Immature natural killer cell (primary cell): Measurements from ENCODE around the gene PDCD5. TPM values are rescaled to one million over a fixed set of nuclear protein-coding genes. Genes with fewer than 3 reads are reported as not detected.
"Not testable (repeated sequence)": the region's sequence is repeated elsewhere in the genome, so short reads cannot be mapped to it uniquely, and the experiment has no call there.

ENCODE experiments used
- DNase-seq, 3 donors: peaks; one replicate each; pipeline ENCODE4 v3.0.0; 2022; ENCODE audit warnings: mixed read lengths in 1 of 3
- H3K27ac Mint-ChIP-seq, 6 donors: one replicate each; pipeline ENCODE4 v1.8.0; 2020; ENCODE audit warnings: mixed read lengths in 6 of 6, mild to moderate bottlenecking in 5 of 6, inconsistent platforms in 4 of 6, moderate library complexity in 3 of 6
- H3K27me3 Mint-ChIP-seq, 3 donors: one replicate each; pipeline ENCODE4 v1.8.0; 2020 to 2021; ENCODE audit warnings: low read depth in 3 of 3, mild to moderate bottlenecking in 3 of 3, mixed read lengths in 3 of 3, moderate library complexity in 3 of 3, inconsistent platforms in 1 of 3
- H3K36me3 Mint-ChIP-seq, 3 donors: one replicate each; pipeline ENCODE4 v1.8.0; 2020; ENCODE audit warnings: mixed read lengths in 3 of 3, inconsistent platforms in 2 of 3, mild to moderate bottlenecking in 2 of 3
- H3K4me1 Mint-ChIP-seq, 2 donors: one replicate each; pipeline ENCODE4 v1.8.0; 2020; ENCODE audit warnings: inconsistent platforms in 2 of 2, mild to moderate bottlenecking in 2 of 2, mixed read lengths in 2 of 2, moderate library complexity in 1 of 2
- H3K4me3 Mint-ChIP-seq, 5 donors: one replicate each; pipeline ENCODE4 v1.8.0; 2020; ENCODE audit warnings: mild to moderate bottlenecking in 5 of 5, mixed read lengths in 5 of 5, inconsistent platforms in 3 of 5, moderate library complexity in 3 of 5
- H3K9me3 Mint-ChIP-seq, 6 donors: one replicate each; pipeline ENCODE4 v1.8.0; 2020; ENCODE audit warnings: mild to moderate bottlenecking in 6 of 6, mixed read lengths in 6 of 6, inconsistent platforms in 4 of 6, moderate library complexity in 3 of 6
- polyA plus RNA-seq, 3 donors: library from polyadenylated mRNA; unstranded; fragments of 300-500 nt; fragmentation: Illumina TruSeq; gene quantifications; one replicate each; pipeline ENCODE4 v1.2.3, GENCODE V29; 2021

Gene PDCD5
- polyA plus RNA-seq, 3 donors from 2014 or later, result 89.1 to 128 (median 93.7) TPM

DNA sequence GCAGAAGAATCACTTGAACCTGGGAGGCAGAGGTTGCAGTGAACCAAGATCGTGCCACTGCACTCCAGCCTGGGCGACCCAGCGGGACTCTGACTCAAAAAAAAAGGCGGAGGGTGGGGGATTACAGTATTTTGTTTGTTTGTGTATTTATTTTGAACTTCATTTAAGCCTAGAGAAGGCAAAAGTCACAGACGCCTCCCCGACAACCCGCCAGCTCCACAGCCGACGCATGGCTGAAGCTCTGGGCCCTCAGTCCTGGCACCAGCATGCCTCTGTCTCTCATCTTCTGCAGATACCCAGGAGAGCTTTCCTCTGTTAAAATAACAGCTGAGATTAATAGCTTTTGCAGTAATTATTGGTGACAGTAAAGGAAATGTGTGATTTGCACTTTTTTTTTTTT is 17.2 kb upstream of the PDCD5 start:
- H3K27ac Mint-ChIP-seq, result no peak overlapping the region
- no peaks in the 10 kb centered on the region for H3K4me1 Mint-ChIP-seq
- no peaks in the 10 kb centered on the region for H3K36me3 Mint-ChIP-seq
- H3K9me3 Mint-ChIP-seq, result no peaks in the 10 kb centered on the region
- H3K27me3 Mint-ChIP-seq, result peaks cover 0 to 4% (median 2%) of the 10 kb centered on the region in 3 donors
- H3K4me3 Mint-ChIP-seq, result no peak overlapping the region
- no peak for DNase-seq

GRCh38 chr19:32566246-32566830 is 14.7 kb upstream of the PDCD5 start:
- Mint-ChIP-seq H3K9me3 (no peaks in the 10 kb centered on the region), H3K27ac (no peak overlapping the region), H3K4me1 (peaks cover 5 to 7% of the 10 kb centered on the region in 2 donors), H3K36me3 (no peaks in the 10 kb centered on the region), H3K4me3 (no peak overlapping the region), H3K27me3 (peaks cover 0 to 3% (median 3%) of the 10 kb centered on the region in 3 donors)
- no peak for DNase-seq

- peaks cover 5 to 9% of the 10 kb centered on the region in 2 donors for H3K4me1 Mint-ChIP-seq
- DNase-seq, result no peak
- H3K36me3 Mint-ChIP-seq, result no peaks in the 10 kb centered on the region
- H3K27ac Mint-ChIP-seq, result no peak overlapping the region
- peaks cover 0 to 3% (median 3%) of the 10 kb centered on the region in 3 donors for H3K27me3 Mint-ChIP-seq
- no peaks in the 10 kb centered on the region for H3K9me3 Mint-ChIP-seq
- H3K4me3 Mint-ChIP-seq, result no peak overlapping the region
Observed at GRCh38 chr19:32567486-32567885, 13.5 kb upstream of the PDCD5 start.

DNA sequence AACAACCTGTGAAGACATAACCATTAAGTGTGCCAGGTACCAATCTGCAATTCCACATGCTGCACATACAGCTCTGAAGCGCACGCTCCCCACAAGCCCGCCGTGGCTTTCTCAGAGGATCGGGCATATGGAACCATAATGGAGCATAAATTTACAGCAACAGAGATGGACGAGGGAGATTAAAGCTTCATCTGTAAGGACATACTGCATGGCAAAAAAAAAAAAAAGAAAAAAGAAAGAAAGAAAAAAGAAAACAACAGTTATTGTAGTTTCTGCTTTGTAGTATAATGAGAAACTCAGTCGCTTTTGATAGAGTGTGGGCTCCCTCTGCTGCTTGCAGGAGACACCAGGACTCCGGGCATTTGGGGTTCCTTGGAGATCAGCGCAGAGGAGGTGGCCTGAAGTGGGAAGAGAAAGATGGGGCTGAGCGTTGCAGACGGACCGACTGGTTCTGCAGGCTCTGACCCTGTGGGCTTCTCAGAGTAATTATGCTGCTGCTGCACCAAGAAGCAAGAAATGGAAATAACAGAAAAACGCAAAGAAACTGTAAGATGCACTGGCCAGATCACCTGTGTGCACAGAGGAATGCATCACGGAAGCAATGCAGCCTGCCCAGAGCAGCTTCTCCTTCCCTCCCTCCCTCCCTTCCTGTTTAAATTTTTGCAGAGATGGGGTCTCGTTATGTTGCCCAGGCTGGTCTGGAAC is 10.8 kb upstream of the PDCD5 start:
- peak overlapping the region in 3 of 5 donors; percentile 16 to 74 (median 48) for H3K4me3 Mint-ChIP-seq
- peaks cover 15 to 21% of the 10 kb centered on the region in 2 donors for H3K4me1 Mint-ChIP-seq
- no peaks in the 10 kb centered on the region for H3K9me3 Mint-ChIP-seq
- DNase-seq, result peak; percentile 52 to 67 (median 64)
- no peaks in the 10 kb centered on the region for H3K36me3 Mint-ChIP-seq
- H3K27ac Mint-ChIP-seq, result peak overlapping the region in 2 of 6 donors; percentile 23 to 28
- H3K27me3 Mint-ChIP-seq, result peaks cover 3 to 4% (median 3%) of the 10 kb centered on the region in 3 donors

DNA sequence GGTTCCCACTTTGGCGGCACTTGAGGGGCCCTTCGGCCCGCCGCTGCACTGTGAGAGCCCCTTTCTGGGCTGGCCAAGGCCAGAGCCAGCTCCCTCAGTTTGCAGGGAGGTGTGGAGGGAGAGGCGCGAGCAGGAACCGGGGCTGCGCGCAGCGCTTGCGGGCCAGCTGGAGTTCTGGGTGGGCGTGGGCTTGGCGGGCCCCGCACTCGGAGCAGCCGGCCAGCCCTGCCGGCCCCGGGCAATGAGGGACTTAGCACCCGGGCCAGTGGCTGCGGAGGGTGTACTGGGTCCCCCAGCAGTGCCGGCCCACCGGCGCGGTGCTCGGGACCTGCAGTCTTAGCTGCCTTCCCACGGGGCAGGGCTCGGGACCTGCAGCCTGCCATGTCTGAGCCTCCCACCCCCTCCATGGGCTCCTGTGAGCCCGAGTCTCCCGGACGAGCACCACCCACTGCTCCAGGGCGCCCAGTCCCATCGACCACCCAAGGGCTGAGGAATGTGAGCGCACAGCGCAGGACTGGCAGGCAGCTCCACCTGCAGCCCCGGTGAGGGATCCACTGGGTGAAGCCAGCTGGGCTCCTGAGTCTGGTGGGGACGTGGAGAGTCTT is 9.4 kb upstream of the PDCD5 start:
- H3K36me3 Mint-ChIP-seq, H3K4me3 Mint-ChIP-seq, H3K9me3 Mint-ChIP-seq, DNase-seq, H3K27ac Mint-ChIP-seq, H3K27me3 Mint-ChIP-seq: not testable (repeated sequence)
- peaks cover 15 to 21% of the 10 kb centered on the region in 2 donors for H3K4me1 Mint-ChIP-seq

DNA sequence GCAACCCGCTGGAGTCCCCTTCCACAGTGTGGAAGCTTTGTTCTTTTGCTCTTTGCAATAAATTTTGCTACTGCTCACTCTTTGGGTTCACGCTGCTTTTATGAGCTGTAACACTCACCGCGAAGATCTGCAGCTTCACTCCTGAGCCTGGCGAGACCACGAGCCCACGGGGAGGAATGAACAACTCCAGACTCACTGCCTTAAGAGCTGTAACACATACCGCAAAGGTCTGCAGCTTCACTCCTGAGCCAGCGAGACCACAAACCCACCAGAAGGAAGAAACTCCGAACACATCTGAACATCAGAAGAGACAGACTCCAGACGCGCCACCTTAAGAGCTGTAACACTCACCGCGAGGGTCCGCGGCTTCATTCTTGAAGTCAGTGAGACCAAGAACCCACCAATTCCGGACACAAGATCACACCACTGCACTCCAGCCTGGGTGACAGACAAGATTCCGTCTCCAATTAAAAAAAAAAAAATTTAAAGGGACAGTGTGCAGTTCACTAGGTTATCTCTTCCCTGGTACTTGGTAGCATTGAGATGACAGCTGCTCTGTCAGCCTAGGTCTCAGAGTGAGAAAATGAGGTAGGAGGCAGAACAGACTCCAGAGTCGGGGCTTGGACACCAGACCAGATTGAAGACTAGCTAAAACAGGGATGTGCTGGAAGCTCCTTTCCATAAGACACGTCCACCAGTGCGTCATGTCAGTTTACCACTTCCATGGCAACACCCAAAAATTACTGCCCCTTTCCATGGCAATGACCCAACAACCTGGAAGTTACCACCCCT is 8.1 kb upstream of the PDCD5 start:
- H3K27ac Mint-ChIP-seq, result peak overlapping the region; percentile 56 to 89 (median 78)
- not testable (repeated sequence) for H3K36me3 Mint-ChIP-seq, H3K9me3 Mint-ChIP-seq, H3K27me3 Mint-ChIP-seq
- peaks cover 15 to 21% of the 10 kb centered on the region in 2 donors for H3K4me1 Mint-ChIP-seq
- DNase-seq, result peak; percentile 28 to 33 (median 30)
- H3K4me3 Mint-ChIP-seq, result peak overlapping the region; percentile 81 to 94 (median 85)

DNA sequence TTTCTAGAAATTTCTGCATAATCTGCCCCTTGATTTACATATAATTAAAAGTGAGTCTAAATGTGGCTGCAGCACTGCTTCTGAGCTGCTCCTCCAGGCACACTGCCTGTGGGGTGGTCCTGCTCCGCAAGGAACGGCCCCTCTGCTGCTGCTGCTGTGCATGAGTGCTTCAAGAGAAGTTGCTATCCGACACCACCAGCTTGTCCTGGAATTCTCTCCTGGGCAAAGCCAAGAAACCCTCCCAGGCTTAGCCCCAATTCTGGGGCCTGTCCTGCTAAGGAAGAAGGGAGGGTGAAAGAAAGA is 7.5 kb upstream of the PDCD5 start:
- Mint-ChIP-seq H3K27me3 (peaks cover 3 to 5% (median 3%) of the 10 kb centered on the region in 3 donors), H3K27ac (peak overlapping the region in 2 of 6 donors; percentile 80 to 89), H3K4me3 (peak overlapping the region in 3 of 5 donors; percentile 83 to 94 (median 91)), H3K4me1 (peaks cover 15 to 21% of the 10 kb centered on the region in 2 donors), H3K9me3 (no peaks in the 10 kb centered on the region), H3K36me3 (no peaks in the 10 kb centered on the region)
- no peak for DNase-seq

DNA sequence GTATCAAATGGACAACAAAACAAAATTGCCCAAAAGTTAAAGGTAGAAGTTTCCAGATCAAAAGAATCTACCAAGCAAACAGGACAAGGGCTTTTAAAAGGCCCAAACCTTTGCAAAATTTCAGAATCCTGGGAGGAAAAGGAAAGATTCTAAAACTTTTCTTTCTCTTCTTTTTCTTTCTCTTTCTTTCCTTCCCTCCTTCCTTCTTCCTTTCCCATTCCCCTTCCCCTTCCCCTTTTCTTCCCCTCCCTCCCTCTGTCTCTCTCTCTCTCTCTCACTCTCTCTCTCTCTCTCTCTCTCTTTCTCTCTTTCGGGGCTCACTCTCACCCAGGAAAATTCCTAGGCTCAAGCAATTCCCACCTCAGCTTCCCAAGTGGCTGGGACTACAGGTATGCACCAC is 4.2 kb upstream of the PDCD5 start:
- peaks cover 1 to 7% (median 4%) of the 10 kb centered on the region in 3 donors for H3K27me3 Mint-ChIP-seq
- no peak overlapping the region for H3K4me3 Mint-ChIP-seq
- DNase-seq, result no peak
- H3K9me3 Mint-ChIP-seq, result peaks cover 0 to 2% (median 0%) of the 10 kb centered on the region in 6 donors
- no peaks in the 10 kb centered on the region for H3K36me3 Mint-ChIP-seq
- no peak overlapping the region for H3K27ac Mint-ChIP-seq
- H3K4me1 Mint-ChIP-seq, result peaks cover 17 to 24% of the 10 kb centered on the region in 2 donors

GRCh38 chr19:32580353-32580900 is 563 bp upstream of the PDCD5 start:
- DNase-seq, result no peak
- Mint-ChIP-seq H3K36me3 (peaks cover 0 to 5% (median 5%) of the 10 kb centered on the region in 3 donors), H3K4me1 (peaks cover 16 to 33% of the 10 kb centered on the region in 2 donors), H3K9me3 (peaks cover 0 to 2% (median 0%) of the 10 kb centered on the region in 6 donors), H3K27me3 (peaks cover 0 to 4% (median 4%) of the 10 kb centered on the region in 3 donors), H3K4me3 (peak overlapping the region; percentile 90 to 99 (median 97)), H3K27ac (peak overlapping the region; percentile 78 to 92 (median 90))

GRCh38 chr19:32581705-32582179 is 752 bp downstream of the PDCD5 start:
- DNase-seq, result no peak
- Mint-ChIP-seq H3K4me3 (peak overlapping the region; percentile 72 to 81 (median 76)), H3K36me3 (peaks cover 7 to 11% (median 9%) of the 10 kb centered on the region in 3 donors), H3K27me3 (peaks cover 2 to 4% (median 2%) of the 10 kb centered on the region in 3 donors), H3K27ac (peak overlapping the region in 4 of 6 donors; percentile 55 to 65 (median 61)), H3K4me1 (peaks cover 24 to 47% of the 10 kb centered on the region in 2 donors), H3K9me3 (peaks cover 0 to 2% (median 0%) of the 10 kb centered on the region in 6 donors)

GRCh38 chr19:32587747-32588504 is 6.9 kb downstream of the PDCD5 start:
- not testable (repeated sequence) for H3K9me3 Mint-ChIP-seq, H3K4me3 Mint-ChIP-seq, DNase-seq, H3K27ac Mint-ChIP-seq, H3K27me3 Mint-ChIP-seq
- peaks cover 14 to 29% (median 27%) of the 10 kb centered on the region in 3 donors for H3K36me3 Mint-ChIP-seq
- H3K4me1 Mint-ChIP-seq, result peaks cover 10 to 31% of the 10 kb centered on the region in 2 donors

DNA sequence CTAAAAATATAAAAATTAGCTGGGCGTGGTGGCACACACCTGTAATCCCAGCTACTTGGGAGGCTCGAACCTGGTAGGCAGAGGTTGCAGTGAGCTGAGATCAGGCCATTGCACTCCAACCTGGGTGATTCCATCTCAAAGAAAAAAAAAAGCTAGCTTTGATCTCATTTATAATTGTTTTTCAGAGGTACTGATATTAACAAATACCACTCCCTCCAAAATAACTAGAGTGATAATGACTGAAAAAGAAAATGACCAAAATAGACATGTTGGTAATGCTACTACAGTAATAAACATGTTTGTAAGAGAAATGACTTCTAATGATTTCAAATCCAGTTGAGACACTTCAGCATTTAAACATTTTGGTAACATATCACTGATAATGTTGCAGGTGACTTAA is 13.0 kb downstream of the PDCD5 start:
- DNase-seq, result no peak
- H3K9me3 Mint-ChIP-seq, result no peaks in the 10 kb centered on the region
- peaks cover 5% of the 10 kb centered on the region in 2 donors for H3K4me1 Mint-ChIP-seq
- H3K4me3 Mint-ChIP-seq, result no peak overlapping the region
- peaks cover 22 to 38% (median 34%) of the 10 kb centered on the region in 3 donors for H3K36me3 Mint-ChIP-seq
- H3K27ac Mint-ChIP-seq, result peak overlapping the region in 2 of 6 donors; percentile 14 to 16
- peaks cover 0 to 4% (median 0%) of the 10 kb centered on the region in 3 donors for H3K27me3 Mint-ChIP-seq
